HG03135 (cell line): Measurements from ENCODE around the gene KIF22.

Experiments used
- ATAC-seq: cut with Tn5 transposase; IDR thresholded peaks from one replicate; pipeline ENCODE4 v1.9.1; 2021; ENCODE audit warnings: mild to moderate bottlenecking, moderate library complexity; ENCODE audit not compliant: unreplicated experiment

Gene KIF22

GRCh38 chr16:29834079-29834478, 43.5 kb downstream of the KIF22 start:
- no peak for ATAC-seq

- ATAC-seq, result no peak
These were observed 45.4 kb downstream of the KIF22 start for GRCh38 chr16:29835926-29836325.

GRCh38 chr16:29836623-29837022, 46.1 kb downstream of the KIF22 start:
- ATAC-seq, result no peak

DNA sequence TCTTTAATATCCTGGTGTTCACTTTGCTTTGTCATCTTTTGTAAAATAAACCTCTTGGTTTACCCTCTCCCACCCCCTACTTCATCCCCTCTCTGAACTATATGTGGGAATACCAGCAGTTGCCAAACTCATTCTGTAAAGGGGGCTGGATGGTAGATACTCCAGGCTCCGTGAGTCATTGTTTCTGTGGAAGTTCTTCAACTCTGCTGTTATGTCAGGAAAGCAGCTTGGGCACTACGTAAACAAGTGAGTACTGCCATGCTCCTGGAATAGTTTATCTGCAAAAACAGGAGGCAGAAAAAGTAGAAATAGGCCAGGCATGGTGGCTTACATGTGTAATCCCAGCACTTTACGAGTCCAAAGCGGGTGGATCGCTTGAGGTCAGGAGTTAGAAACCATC, 47.3 kb downstream of the KIF22 start:
- ATAC-seq, result no peak

GRCh38 chr16:29839822-29840221, 49.3 kb downstream of the KIF22 start:
- no peak for ATAC-seq

DNA sequence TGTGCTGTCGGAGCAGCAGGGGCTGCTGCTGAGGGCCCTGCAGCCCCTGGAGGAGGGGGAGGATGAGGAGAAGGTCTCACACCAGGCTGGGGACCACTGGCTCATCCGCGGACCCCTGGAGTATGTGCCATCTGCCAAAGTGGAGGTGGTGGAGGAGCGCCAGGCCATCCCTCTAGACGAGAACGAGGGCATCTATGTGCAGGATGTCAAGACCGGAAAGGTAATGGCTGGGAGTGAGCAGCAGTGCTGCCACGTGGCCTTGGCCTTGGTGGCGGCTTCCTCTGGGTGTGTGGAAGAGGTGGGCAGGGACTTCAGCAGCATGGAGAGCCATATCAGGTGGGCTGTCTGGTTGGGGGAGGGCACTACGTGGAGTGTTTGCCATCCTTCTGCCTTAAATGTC, 49.7 kb downstream of the KIF22 start:
- ATAC-seq, result no peak

GRCh38 chr16:29841631-29842030, 51.1 kb downstream of the KIF22 start:
- ATAC-seq, result no peak

DNA sequence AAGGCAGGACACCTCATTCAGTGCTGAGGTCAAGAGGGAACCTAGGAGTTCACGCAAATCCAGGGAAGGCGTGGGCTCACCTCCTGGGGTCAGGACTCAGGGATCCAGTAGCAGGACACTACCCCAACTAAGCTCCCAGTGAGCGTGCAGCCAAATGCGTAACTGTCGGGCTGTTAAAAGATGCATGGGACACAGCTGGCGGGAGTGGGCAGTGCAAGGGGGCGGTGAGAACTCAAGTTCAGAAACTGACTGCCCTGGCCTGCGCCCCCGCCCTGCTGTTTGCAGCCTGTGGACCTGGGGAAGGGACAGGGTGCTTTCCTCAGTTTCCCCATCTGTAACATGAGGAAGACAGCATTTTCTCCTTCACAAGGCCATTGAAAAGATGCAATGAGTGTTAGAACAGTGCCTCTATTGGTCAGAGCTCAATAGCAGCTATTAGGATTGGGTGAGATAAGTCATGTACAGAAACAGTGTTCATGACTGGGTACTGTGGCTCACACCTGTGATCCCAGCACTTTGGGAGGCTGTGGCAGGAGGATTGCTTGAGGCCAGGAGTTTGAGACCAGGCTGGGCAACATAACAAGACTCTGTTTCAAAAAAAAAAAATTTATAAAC, 52.3 kb downstream of the KIF22 start:
- no peak for ATAC-seq

- no peak for ATAC-seq
These were observed 53.4 kb downstream of the KIF22 start for GRCh38 chr16:29843931-29844330.

DNA sequence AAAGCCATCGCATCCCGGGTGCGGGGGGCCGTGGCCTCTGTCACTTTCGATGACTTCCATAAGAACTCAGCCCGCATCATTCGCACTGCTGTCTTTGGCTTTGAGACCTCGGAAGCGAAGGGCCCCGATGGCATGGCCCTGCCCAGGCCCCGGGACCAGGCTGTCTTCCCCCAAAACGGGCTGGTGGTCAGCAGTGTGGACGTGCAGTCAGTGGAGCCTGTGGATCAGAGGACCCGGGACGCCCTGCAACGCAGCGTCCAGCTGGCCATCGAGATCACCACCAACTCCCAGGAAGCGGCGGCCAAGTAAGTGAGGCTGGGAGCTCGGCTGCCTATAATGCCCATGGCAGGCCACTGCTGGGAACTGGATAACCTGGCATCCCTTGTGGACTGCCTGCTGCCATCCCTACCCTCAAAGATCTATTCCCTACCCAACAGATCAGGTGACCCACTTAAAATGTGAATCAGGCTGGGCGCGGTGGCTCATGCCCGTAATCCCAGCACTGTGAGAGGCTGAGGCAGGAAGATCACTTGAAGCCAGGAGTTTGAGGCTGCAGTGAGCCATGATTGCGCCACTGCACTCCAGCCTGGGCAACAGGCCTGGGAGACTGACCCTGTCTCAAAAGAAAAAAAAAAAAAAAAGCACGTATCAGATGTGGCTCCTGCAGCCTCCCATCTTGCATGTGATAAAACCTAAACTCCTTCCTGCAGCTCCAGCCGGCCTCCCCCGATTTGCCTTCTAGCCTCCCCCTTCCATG, 54.2 kb downstream of the KIF22 start:
- ATAC-seq, result no peak

DNA sequence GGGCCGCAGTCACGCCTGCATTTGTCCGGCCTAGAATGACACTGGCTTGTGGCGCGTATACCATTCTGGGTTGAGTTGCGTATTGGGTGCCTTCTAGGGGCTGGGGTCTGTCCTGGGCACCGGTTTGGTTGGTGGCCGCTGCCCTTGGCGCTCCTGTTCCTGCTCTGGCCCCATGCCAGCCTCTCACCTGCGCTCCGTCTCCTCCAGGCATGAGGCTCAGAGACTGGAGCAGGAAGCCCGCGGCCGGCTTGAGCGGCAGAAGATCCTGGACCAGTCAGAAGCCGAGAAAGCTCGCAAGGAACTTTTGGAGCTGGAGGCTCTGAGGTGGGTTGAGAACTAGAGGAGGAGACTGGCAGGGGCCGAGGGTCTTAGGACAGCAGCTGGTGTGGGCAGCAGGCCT, 55.1 kb downstream of the KIF22 start:
- no peak for ATAC-seq

GRCh38 chr16:29848420-29849297, 58.1 kb downstream of the KIF22 start:
- ATAC-seq, result peak; percentile 55

- no peak for ATAC-seq
These were observed 59.0 kb downstream of the KIF22 start for GRCh38 chr16:29849505-29849904.

GRCh38 chr16:29850998-29851397, 60.4 kb downstream of the KIF22 start:
- no peak for ATAC-seq

- ATAC-seq, result no peak
These were observed 62.1 kb downstream of the KIF22 start for GRCh38 chr16:29852654-29853053.

GRCh38 chr16:29854520-29855100, 64.1 kb downstream of the KIF22 start:
- ATAC-seq, result no peak
